NCI-H446 treated with DMSO at 0.1 percent for 48 hours (cell line): Measurements from ENCODE around the gene ABCA13.
"Not testable (repeated sequence)": the region's sequence is repeated elsewhere in the genome, so short reads cannot be mapped to it uniquely, and the experiment has no call there.

Experiments used
- DNase-seq: peaks from one replicate; lab custom pipeline; 2025; lab: John Stamatoyannopoulos, UW

Gene ABCA13, protein sequence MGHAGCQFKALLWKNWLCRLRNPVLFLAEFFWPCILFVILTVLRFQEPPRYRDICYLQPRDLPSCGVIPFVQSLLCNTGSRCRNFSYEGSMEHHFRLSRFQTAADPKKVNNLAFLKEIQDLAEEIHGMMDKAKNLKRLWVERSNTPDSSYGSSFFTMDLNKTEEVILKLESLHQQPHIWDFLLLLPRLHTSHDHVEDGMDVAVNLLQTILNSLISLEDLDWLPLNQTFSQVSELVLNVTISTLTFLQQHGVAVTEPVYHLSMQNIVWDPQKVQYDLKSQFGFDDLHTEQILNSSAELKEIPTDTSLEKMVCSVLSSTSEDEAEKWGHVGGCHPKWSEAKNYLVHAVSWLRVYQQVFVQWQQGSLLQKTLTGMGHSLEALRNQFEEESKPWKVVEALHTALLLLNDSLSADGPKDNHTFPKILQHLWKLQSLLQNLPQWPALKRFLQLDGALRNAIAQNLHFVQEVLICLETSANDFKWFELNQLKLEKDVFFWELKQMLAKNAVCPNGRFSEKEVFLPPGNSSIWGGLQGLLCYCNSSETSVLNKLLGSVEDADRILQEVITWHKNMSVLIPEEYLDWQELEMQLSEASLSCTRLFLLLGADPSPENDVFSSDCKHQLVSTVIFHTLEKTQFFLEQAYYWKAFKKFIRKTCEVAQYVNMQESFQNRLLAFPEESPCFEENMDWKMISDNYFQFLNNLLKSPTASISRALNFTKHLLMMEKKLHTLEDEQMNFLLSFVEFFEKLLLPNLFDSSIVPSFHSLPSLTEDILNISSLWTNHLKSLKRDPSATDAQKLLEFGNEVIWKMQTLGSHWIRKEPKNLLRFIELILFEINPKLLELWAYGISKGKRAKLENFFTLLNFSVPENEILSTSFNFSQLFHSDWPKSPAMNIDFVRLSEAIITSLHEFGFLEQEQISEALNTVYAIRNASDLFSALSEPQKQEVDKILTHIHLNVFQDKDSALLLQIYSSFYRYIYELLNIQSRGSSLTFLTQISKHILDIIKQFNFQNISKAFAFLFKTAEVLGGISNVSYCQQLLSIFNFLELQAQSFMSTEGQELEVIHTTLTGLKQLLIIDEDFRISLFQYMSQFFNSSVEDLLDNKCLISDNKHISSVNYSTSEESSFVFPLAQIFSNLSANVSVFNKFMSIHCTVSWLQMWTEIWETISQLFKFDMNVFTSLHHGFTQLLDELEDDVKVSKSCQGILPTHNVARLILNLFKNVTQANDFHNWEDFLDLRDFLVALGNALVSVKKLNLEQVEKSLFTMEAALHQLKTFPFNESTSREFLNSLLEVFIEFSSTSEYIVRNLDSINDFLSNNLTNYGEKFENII (N-terminal part only)

DNA sequence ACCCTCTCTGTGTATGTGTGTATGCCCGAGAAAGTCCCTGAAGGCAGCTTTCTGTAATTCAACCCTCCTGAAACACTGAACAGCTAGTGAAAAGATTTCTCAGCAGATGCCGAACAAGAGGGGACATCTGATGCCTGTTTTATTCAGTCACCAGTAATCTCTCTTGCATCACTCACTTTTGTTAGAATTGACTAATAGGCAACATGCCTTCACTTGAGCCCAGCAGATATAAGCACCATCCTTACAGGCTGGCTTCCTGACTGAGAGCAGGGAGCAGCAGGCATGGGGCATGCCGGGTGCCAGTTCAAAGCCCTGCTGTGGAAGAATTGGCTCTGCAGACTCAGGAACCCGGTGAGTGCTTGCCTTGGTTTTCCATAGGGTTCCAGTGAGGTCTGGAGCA lies at the start of gene ABCA13:
Gene ABCA13, plus strand, starts transcription at position 257 of the 400 bp plus-strand sequence. Its CDS starts 26 bp downstream, at position 283.
- DNase-seq = no peak

DNA sequence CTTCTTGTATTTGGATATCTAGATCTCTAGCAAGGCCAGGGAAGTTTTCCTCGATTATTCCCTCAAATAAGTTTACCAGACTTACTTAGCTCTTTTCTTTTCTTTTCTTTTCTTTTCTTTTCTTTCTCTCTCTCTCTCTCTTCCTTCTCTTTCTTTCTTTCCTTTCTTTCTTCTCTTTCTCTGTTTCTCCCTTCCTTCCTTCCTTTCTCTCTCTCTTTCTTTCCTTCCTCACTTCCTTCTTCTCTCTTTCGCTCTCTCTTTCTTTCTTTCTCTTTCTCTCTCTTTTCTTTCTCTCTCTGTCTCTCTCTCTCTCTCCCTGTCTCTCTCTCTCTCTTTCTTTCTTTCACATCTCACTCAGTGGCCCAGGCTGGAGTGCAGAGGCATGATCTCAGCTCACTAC lies 45.2 kb upstream of the ABCA13 start:
- DNase-seq = no peak

DNA sequence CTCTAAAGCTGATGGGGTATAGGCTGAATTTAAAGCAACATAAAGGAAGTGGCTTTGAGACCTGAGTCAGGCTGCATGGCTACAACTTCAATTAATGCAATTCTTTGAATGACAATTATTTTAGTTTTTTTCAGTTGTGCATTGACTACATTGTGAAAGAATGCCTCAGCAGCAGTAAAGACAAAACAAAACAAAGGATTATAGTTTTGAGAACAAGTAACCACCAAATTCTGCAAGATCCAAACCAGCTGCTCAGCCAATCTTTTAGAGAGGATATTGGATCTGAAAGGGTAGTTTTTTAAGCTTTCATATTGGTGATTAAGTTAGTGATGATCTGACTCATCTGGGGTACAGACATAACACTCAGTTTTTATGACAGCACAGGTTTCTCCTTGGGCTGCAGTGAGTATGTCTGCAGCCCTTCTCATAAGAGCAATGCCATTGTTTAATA lies 40.6 kb upstream of the ABCA13 start:
- no peak for DNase-seq

DNA sequence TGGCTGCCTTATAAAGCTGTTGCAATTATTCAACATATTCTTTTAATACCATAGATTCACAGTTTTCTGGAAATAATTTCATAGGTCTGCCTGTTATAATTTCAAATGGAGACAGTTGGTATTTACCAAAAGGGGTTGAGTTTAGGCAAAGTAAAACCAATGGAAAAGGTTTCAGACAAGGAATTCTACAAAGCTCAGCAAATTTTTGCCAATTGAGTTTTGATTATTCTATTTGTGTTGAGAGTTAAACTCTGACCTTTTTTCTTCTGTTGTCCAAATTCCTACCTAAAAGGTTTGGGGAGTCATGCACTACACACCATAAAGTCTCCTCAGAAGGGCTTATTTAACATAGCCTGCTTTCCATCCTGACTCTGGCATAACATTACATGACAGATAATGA lies 38.5 kb upstream of the ABCA13 start:
- DNase-seq = no peak

DNA sequence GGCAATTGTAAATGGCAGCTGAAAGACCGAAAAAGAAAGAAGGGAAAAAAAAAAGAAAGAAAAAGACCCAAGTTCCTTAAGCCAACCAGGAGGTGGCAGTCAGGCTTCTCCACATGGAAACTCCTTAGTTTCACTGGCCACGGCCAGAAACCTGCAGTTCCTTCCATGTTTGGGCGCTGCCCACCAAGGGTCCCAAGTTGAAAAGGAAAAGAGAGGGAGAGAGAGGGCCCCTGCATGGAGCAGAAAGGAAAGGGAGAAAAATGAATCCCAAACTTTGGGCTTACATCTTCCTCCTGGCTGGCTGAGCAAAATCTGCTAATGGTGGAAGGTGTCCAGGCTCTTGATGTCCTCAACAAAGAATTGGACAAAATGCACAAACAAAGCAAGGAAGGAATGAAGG lies 31.8 kb upstream of the ABCA13 start:
- no peak for DNase-seq

DNA sequence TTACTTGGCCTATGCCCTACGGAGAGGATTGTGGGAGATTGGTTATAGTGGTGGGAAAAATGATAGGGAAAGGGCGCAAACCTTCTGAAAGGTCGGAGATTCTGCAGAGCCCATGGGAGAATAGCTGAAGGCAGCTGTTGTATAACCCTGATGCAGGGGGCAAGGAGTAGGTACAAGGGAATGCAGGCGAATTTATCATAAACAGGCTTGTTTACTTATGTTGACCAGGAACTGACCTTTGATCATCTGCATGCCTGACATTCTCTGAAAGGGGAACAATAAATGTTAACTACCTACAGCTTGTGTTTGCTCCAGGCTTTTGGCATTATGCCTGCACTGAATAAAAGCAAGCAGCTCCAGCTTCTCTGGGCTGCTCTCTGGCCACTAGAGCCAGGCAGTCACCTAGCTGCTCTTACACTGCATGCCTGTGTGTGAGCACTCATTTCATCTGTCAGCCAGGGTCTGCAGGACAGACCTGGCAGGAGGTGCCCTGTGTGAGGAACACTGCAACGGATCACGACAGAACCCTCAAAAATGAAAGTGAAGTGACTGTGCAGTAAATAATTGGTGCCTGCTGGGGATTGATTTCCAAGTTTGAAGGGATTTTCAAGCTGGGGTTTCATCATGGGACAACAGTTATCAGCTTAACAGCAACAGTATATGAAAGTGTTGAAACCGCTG lies 31.1 kb upstream of the ABCA13 start:
- DNase-seq = no peak

DNA sequence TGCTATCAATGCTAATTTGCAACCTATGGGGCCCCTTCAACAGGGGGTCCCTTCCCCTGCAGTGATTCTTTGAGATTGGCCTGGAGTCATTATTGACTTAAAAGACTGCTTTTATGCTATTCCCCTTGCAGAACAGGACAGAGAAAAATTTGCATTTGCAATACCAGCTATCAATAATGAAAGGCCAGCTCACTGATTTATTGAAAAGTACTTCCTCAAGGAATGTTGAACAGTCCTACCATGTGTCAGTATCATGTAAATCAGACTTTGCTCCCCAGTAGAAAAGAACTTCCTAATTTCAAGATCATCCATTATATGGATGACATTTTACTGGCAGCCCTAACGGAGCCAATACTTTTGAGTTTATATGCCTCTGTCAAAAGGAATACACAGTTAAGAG lies 29.7 kb upstream of the ABCA13 start:
- DNase-seq = no peak

DNA sequence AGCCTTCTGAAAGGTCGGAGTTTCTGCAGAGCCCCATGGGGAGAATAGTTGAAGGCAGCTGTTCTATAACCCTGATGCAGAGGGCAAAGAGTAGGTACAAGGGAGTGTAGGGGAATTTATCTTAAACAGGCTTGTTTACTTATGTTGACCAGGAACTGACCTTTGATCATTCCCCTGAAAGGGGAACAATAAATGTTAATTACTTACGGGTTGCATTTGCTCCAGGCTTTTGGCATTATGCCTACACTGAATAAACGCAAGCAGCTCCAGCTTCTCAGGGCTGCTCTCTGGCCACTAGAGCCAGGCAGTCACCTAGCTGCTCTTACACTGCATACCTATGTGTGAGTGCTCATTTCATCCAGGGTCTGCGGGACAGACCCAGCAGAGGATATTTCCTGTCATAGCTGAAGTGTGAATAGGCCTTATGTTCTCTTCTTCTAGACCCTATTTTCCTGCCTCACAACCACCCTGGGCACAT lies 26.9 kb upstream of the ABCA13 start:
- no peak for DNase-seq

DNA sequence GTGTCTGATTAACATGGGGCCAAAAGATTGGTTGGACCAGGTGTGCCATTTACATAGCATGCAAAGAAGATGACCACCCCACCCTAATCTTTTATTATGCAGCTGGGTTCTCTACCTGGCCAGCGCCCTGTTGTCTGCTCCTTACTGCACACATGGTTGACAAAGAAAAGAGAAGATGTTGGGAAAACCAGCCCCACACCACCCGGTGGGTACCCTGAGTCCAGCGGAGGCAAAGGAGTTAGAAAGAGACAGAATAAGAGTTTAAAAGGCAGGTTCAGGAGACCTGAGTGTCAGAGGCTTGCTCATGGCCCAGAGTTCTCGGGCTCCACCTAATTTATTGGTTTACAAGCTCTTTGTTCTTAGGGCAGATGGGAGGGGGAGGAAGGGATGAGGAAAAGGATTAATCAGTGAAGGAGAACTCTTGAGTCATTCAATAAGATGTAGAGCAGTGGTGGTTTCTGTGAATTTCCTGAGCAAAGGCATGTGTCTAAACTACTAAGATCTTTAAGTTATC lies 24.1 kb upstream of the ABCA13 start:
- DNase-seq = no peak

DNA sequence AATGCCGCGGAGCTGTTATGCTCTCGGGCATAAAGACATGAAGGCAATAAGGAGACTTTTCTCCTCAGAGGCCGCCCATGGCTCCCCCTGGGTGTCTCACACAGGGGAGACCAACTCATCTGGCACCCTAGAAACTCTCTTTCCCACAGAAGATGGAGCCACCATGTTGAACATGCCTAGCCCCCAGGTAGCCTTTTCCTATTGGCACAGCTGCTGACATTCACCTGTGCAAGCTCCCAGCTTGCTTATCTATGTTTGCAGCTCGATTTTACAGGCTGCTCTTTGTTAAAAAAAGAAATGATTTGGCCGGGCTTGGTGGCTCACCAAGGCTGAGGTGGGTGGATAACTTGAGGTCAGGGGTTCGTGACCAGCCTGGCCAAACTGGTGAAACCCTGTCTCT lies 23.6 kb upstream of the ABCA13 start:
- DNase-seq = not testable (repeated sequence)

DNA sequence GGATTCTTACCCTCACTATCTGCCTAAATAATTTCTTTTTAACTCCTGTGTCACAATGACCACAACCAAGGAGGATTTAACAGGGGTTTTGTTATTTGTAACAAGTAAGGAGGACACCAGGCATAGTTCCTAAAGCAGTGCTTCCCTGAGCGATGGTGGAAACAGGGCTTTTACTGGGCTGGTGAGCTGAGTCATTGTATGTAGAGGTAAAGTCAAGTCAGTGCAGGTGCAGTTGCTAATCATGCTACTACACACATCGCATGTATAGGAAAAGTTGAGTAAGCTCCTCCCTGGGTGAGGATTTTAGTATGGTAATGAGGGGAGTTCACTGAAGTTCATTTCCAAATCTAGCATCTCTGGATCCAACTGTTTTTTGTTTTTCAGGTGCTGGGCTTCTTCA lies 22.9 kb upstream of the ABCA13 start:
- DNase-seq = no peak

DNA sequence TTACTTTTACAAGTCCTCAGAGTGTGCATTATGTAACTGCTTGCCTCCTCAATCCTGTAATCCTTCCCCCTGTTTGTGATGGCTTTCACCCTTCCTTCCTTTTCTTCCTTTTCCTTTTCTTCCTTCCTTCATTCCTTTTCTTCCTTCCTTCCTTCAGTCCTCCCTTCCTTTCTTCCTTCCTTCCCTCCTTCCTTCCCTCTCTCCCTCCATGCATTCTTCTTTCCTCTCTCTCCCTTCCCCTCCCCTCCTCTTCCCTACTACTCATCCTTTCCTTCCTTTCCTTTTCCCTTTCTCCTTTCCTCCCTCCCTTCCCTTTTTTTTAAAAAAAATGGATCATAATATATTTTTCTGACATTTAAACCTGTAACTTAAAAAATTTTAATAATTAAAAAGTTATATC lies 22.2 kb upstream of the ABCA13 start:
- DNase-seq = no peak

DNA sequence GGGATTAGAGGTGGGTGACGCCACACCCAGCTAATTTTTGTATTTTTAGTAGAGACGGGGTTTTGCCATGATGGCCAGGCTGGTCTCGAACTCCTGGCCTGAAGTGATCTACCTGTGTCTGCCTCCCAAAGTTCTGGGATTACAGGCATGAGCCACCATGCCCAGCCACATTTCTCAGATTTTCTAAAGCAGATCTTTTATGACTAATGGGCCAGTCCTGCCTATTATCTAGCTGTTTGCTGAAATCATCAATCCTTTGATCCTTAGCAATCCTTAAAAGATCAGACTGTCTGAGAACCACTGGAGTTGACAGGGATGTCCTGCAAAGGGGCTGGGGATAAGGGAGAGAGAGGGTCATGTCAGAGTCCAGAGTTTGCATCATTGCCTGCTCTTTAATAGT lies 21.2 kb upstream of the ABCA13 start:
- DNase-seq = no peak

DNA sequence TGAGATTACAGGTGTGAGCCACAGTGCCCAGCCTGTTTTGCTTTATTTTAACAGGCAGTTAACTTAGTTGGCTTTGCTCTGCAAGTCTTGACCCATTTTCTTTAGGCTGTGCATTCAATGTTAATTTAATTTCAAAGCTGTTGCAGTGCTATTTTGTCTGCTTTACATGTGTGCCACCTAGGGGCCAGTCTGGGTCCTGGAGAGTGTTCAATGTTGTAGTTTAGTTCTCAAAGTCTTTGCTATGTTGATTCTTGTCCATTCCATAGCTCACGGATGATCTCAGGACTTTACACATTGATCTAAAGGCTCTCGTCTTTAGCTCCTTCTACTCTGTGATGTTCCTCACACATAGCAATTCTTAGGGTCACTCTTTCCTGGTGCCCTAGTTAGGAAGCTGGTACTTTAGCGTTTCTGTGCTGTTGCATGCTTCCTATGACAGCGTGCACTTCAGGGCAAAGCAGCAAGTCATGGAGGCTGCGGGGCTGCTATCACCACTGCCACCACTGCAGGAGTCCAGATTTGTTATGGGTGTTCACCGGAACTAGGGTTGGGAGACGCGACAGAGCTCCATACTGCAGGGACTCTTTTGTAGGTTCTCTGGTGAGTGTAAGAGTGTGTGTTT lies 16.4 kb upstream of the ABCA13 start:
- DNase-seq = no peak

DNA sequence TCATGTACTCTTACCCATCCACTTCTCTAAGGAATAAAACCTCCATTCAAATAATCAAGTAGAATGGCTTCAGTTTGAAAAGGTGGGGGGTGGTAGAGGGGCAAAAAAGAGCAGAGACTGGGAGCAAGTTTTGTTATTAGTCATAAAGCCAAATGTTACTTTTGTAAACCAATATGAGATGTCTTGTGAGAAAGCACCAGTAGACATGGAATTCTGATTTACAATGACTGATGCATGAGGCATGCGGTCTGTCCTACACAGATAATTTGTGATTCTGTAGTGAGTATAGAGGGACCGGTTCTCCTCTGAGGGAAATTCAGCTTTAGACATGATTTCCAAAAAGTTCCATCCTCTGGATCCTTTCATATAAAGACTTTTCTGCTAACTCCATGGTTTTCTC lies 12.9 kb upstream of the ABCA13 start:
- DNase-seq = no peak

DNA sequence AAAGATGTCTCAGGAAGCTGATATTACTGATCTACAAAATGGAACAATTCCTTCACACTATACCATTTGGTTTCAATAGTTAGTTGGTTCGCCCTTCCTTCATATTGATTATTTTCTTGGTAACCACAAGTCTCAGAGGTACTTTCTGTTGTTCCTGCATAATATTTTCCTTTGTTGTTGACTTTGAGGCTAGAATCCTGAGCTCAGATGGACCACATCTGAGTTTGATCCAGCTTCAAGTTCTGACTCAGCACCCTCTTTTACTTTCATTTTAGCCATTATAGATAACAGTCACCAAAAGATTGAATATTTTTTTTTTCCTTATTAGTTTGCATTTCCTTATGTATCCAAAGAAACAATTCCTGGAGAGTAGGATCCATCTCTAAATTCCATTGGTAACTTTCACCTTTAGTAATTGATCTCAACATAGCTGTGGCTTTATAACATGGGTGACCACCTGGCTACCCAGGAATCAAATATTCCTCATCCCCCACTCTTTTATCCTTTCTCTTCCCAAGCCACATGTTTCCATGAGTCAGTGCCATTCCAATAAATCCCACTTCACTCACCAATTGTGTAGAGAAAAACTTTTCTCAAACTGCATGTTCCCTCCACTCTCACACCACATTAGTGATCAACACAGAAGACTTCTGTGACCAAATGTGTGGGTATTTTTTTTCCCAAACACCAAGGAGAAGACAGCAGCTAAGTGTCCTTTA lies 9.7 kb upstream of the ABCA13 start:
- no peak for DNase-seq

DNA sequence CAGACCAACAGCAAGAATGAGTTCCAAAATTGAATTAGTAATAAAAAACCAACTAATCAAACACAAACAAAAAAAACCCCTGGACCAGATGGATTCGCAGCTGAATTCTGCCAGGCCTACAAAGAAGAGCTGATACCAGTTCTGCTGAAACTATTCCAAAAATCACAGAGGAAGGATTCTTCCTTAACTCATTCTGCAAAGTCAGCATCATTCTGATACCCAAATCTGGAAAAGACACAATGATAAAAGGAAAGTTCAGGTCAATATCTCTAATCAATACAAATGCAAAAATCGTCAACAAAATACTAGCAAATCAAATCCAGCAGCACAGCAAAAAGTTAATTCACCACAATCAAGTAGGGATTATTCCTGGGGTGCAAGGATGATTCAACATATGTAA lies 6.1 kb upstream of the ABCA13 start:
- DNase-seq = no peak

DNA sequence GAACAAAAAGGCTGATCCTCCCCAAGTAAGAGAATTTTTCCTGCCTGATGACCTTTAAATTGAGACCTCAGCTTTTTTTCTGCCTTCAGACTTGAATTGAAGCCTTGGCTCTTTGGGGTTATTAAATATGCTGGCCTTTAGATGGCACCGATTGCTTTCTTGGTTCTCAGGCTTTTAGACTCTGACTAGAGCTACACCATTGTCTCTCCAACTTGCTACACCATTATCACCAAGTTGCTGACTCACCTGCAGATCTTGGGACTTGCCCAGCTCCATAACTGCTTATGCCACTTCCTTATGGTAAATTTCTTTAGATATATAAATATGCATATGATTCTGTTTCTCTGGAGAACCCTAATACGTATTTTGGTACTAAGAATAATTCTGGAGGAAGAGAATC lies 3.1 kb upstream of the ABCA13 start:
- no peak for DNase-seq

DNA sequence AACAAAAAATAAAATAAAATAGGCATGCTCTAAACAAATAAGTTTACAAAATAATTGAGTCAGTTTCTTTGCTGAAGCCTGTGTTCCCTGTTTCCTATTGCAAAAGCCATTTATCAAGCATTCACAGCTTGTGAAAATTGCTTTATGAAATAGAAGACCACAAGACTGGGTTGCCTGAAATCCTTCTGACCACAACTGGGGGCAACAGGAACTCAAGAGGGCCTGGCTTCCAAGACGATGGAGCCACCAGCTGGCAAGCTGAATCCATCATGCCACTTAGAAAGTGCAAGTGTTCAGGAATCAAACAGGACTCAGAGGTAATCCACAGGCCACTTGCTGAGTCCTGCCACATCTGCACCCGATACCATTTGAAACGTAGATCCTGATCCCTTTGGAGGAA lies 752 bp upstream of the ABCA13 start:
- DNase-seq = no peak

DNA sequence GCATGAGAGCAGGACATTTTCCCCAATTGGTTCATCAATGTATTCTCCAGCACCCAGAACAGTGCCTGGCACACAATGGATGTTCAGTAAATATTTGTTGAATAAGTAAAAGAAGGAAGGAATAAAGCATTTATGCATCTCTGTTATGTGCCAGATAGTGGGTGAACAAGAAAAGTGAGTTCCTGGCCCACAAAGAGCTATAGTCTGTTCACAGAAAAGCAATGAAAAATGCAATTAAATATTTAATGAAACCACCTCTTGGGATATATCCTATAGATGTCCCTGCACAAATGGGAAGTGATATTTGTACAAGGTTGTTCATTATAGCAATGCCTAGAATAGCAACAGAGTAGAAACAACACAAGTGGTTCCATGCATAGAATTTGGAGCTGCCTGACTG lies 2.1 kb downstream of the ABCA13 start:
- DNase-seq = no peak
